ENCODE results near the gene PEX19. TPM values are rescaled to one million over a fixed set of nuclear protein-coding genes. Genes with fewer than 3 reads are reported as not detected.

PEX19 gene
- polyA plus RNA-seq, 1 donor from 2014 or later: 51.6 TPM

GRCh38 chr1:160325252-160325651 lies 40.3 kb upstream of the PEX19 start:
- H3K27me3 ChIP-seq (ENCODE audit: insufficient read depth, low read depth, low read length): no peaks in the 10 kb centered on the region
- H3F3A ChIP-seq (ENCODE audit: insufficient read depth, low read length, poor library complexity, severe bottlenecking): no peaks in the 10 kb centered on the region
- no peak overlapping the region for H3K4me2 ChIP-seq (ENCODE audit: low read length)
- no peaks in the 10 kb centered on the region for H4K20me1 ChIP-seq (ENCODE audit: insufficient read depth)
- no peak overlapping the region for H3K9ac ChIP-seq (ENCODE audit: low read length)
- H3K4me3 ChIP-seq (ENCODE audit: low read length): no peak overlapping the region
- H3K79me2 ChIP-seq (replicated peaks; ENCODE audit: insufficient read depth, low read length): peaks cover 7% of the 10 kb centered on the region
- H2AFZ ChIP-seq (ENCODE audit: low read depth, low read length): no peak overlapping the region
- peaks cover 27% of the 10 kb centered on the region for H3K36me3 ChIP-seq (ENCODE audit: insufficient read depth, low read length)
- H3K9me2 ChIP-seq (ENCODE audit: insufficient read depth, low read length): no peaks in the 10 kb centered on the region
- TF ChIP-seq CTCF (IDR thresholded peaks at IDR 0.05; ENCODE audit: poor library complexity, severe bottlenecking) (no peak), MXI1 (conservative IDR thresholded peaks at IDR 0.05; ENCODE audit: poor library complexity, severe bottlenecking) (no peak), REST (IDR thresholded peaks at IDR 0.05; ENCODE audit: borderline replicate concordance) (no peak), TAF1 (IDR thresholded peaks at IDR 0.05; ENCODE audit: low read depth) (no peak), POLR2AphosphoS5 (IDR thresholded peaks at IDR 0.05) (no peak), RAD21 (conservative IDR thresholded peaks at IDR 0.05) (no peak), EZH2 (IDR thresholded peaks at IDR 0.05; ENCODE audit: borderline replicate concordance, insufficient read depth, low read length, poor library complexity, severe bottlenecking) (no peak), EP300 (conservative IDR thresholded peaks at IDR 0.05; ENCODE audit: poor library complexity, severe bottlenecking) (no peak), SMC3 (conservative IDR thresholded peaks at IDR 0.05; ENCODE audit: poor library complexity) (no peak)
- no peak overlapping the region for H3K27ac ChIP-seq (ENCODE audit: low read length)
- H3K9me3 ChIP-seq (ENCODE audit: low read length): no peaks in the 10 kb centered on the region

GRCh38 chr1:160322831-160323230 lies 37.9 kb upstream of the PEX19 start:
- H2AFZ ChIP-seq (ENCODE audit: low read depth, low read length): no peak overlapping the region
- H3F3A ChIP-seq (ENCODE audit: insufficient read depth, low read length, poor library complexity, severe bottlenecking): no peaks in the 10 kb centered on the region
- H3K9me2 ChIP-seq (ENCODE audit: insufficient read depth, low read length): no peaks in the 10 kb centered on the region
- no peaks in the 10 kb centered on the region for H3K9me3 ChIP-seq (ENCODE audit: low read length)
- peaks cover 21% of the 10 kb centered on the region for H3K79me2 ChIP-seq (replicated peaks; ENCODE audit: insufficient read depth, low read length)
- no peaks in the 10 kb centered on the region for H4K20me1 ChIP-seq (ENCODE audit: insufficient read depth)
- H3K4me3 ChIP-seq (ENCODE audit: low read length): no peak overlapping the region
- no peaks in the 10 kb centered on the region for H3K27me3 ChIP-seq (ENCODE audit: insufficient read depth, low read depth, low read length)
- no peak overlapping the region for H3K9ac ChIP-seq (ENCODE audit: low read length)
- H3K36me3 ChIP-seq (ENCODE audit: insufficient read depth, low read length): peaks cover 23% of the 10 kb centered on the region
- TF ChIP-seq EP300 (conservative IDR thresholded peaks at IDR 0.05; ENCODE audit: poor library complexity, severe bottlenecking) (no peak), CTCF (IDR thresholded peaks at IDR 0.05; ENCODE audit: poor library complexity, severe bottlenecking) (no peak), RAD21 (conservative IDR thresholded peaks at IDR 0.05) (no peak), REST (IDR thresholded peaks at IDR 0.05; ENCODE audit: borderline replicate concordance) (no peak), EZH2 (IDR thresholded peaks at IDR 0.05; ENCODE audit: borderline replicate concordance, insufficient read depth, low read length, poor library complexity, severe bottlenecking) (no peak), SMC3 (conservative IDR thresholded peaks at IDR 0.05; ENCODE audit: poor library complexity) (no peak), MXI1 (conservative IDR thresholded peaks at IDR 0.05; ENCODE audit: poor library complexity, severe bottlenecking) (no peak), TAF1 (IDR thresholded peaks at IDR 0.05; ENCODE audit: low read depth) (no peak), POLR2AphosphoS5 (IDR thresholded peaks at IDR 0.05) (no peak)
- no peak overlapping the region for H3K4me2 ChIP-seq (ENCODE audit: low read length)
- no peak overlapping the region for H3K27ac ChIP-seq (ENCODE audit: low read length)

All from neural cell (in vitro differentiated cells).